Endothelial cell of umbilical vein (primary cell): ENCODE measurements around the gene C14orf132. TPM values are rescaled to one million over a fixed set of nuclear protein-coding genes. Genes with fewer than 3 reads are reported as not detected.

Experiments
- BruUV-seq: library from RNA; stranded (reverse); fragments of 400-500 nt; replicated peaks from 2 replicates; lab custom pipeline; 2021; lab: Mats Ljungman, UMichigan
- CTCF ChIA-PET: fragments of 300-600, 350-600 bp; sonication (Branson Sonifier 250); formaldehyde crosslinking; loops from one replicate; lab custom pipeline; 2021; ENCODE audit warnings: antibody characterized with exemption, inconsistent platforms; lab: Charles Lee
- POLR2A ChIA-PET: fragments of 300-600, 350-600 bp; sonication (Branson Sonifier 250); formaldehyde crosslinking; loops from one replicate; lab custom pipeline; 2021; ENCODE audit warnings: antibody characterized with exemption, inconsistent platforms; lab: Charles Lee
- DNase-seq: peaks from one replicate; pipeline ENCODE4 v3.0.0-alpha.2; 2011; ENCODE audit warnings: low read depth, low spot score
- FAIRE-seq: peaks from 2 replicates; lab custom pipeline; 2011; peaks lifted over from hg19 to GRCh38; lab: Jason Lieb, UNC
- H2AFZ ChIP-seq: 2 replicates; pipeline ENCODE4 v1.6.0; 2012; ENCODE audit warnings: low read depth, low read length, control low read depth, inconsistent platforms
- H3K27ac ChIP-seq: 2 replicates; pipeline ENCODE4 v1.5.1; 2011; ENCODE audit warnings: low read depth, mild to moderate bottlenecking, control low read depth, low read length, moderate library complexity; ENCODE audit not compliant: insufficient read depth
- H3K27me3 ChIP-seq, 2 experiments: 2 replicates each; pipeline versions ENCODE4 v1.6.0 to v1.6.1; 2011; ENCODE audit warnings: low read length in 2 of 2, mixed read lengths in 1 of 2; ENCODE audit not compliant: control insufficient read depth in 2 of 2, insufficient read depth in 2 of 2
- H3K36me3 ChIP-seq, 2 experiments: 2 replicates in 1 of 2; 3 replicates in 1 of 2; pipeline ENCODE4 v1.5.1; 2011; ENCODE audit warnings: low read length in 2 of 2, mild to moderate bottlenecking in 1 of 2, moderate library complexity in 1 of 2; ENCODE audit not compliant: control insufficient read depth in 2 of 2, insufficient read depth in 2 of 2; ENCODE audit errors: extremely low read depth in 1 of 2
- H3K4me1 ChIP-seq: 3 replicates; pipeline ENCODE4 v1.5.1; 2011; ENCODE audit warnings: mild to moderate bottlenecking, low read length; ENCODE audit not compliant: control insufficient read depth, insufficient read depth; ENCODE audit errors: extremely low read depth
- H3K4me2 ChIP-seq: 2 replicates; pipeline ENCODE4 v1.6.1; 2011; ENCODE audit warnings: low read length, control low read depth, mixed read lengths; ENCODE audit not compliant: insufficient read depth
- H3K4me3 ChIP-seq, 3 experiments: fragments of 200-600 bp in 1 of 3; sonication (generic), shearing (Covaris generic) in 1 of 3; replicated peaks in 1 of 3; 2 replicates each; pipeline ENCODE4 v1.5.1; 2011 to 2016; ENCODE audit warnings: control low read depth in 3 of 3, low read length in 3 of 3, mild to moderate bottlenecking in 2 of 3, inconsistent platforms in 1 of 3, low read depth in 1 of 3, moderate library complexity in 1 of 3; ENCODE audit not compliant: insufficient read depth in 1 of 3
- H3K79me2 ChIP-seq: 2 replicates; pipeline ENCODE4 v1.6.0; 2012; ENCODE audit warnings: low read length, inconsistent platforms; ENCODE audit not compliant: control insufficient read depth, insufficient read depth
- H3K9ac ChIP-seq: replicated peaks from 2 replicates; pipeline ENCODE3; 2011; ENCODE audit warnings: low read length, control low read depth; ENCODE audit not compliant: insufficient read depth; ENCODE audit errors: extremely low read depth
- H3K9me1 ChIP-seq: replicated peaks from 3 replicates; pipeline ENCODE4 v1.6.0; 2011; ENCODE audit warnings: mild to moderate bottlenecking, low read length; ENCODE audit not compliant: control insufficient read depth, insufficient read depth; ENCODE audit errors: extremely low read depth
- H3K9me3 ChIP-seq: replicated peaks from 2 replicates; pipeline ENCODE4 v1.5.1; 2012; ENCODE audit warnings: low read length, inconsistent platforms; ENCODE audit not compliant: control insufficient read depth, insufficient read depth
- H4K20me1 ChIP-seq: replicated peaks from 2 replicates; pipeline ENCODE3; 2011; ENCODE audit warnings: mild to moderate bottlenecking, low read length; ENCODE audit not compliant: control insufficient read depth, insufficient read depth; ENCODE audit errors: extremely low read depth
- EZH2 ChIP-seq: IDR thresholded peaks from 2 replicates; pipeline ENCODE4 v1.6.1; 2012; ENCODE audit warnings: borderline replicate concordance, low read depth, mild to moderate bottlenecking, moderate library complexity, low read length, inconsistent platforms; ENCODE audit not compliant: severe bottlenecking
- FOS ChIP-seq: IDR thresholded peaks from 2 replicates; pipeline ENCODE4 v1.6.1; 2011; ENCODE audit warnings: mild to moderate bottlenecking, low read length, moderate library complexity, borderline replicate concordance; ENCODE audit not compliant: insufficient read depth
- GATA2 ChIP-seq: IDR thresholded peaks from 2 replicates; pipeline ENCODE4 v1.7.0; 2011; ENCODE audit warnings: low read depth, mild to moderate bottlenecking, moderate library complexity, mixed read lengths, low read length; ENCODE audit not compliant: insufficient read length, insufficient read depth
- JUN ChIP-seq: IDR thresholded peaks from 2 replicates; pipeline ENCODE4 v1.6.1; 2011; ENCODE audit warnings: borderline replicate concordance, low read depth; ENCODE audit not compliant: insufficient read length, insufficient read depth
- MAX ChIP-seq: IDR thresholded peaks from 2 replicates; pipeline ENCODE4 v1.6.1; 2011; ENCODE audit not compliant: insufficient read depth, insufficient read length
- MYC ChIP-seq: IDR thresholded peaks from one replicate; pipeline ENCODE4 v1.6.1; 2011; ENCODE audit warnings: mild to moderate bottlenecking, low read depth, low read length
- POLR2A ChIP-seq: IDR thresholded peaks from 2 replicates; pipeline ENCODE4 v1.6.1; 2012; ENCODE audit warnings: low read depth, mild to moderate bottlenecking, control low read depth, low read length
- POLR2AphosphoS5 ChIP-seq: IDR thresholded peaks from 2 replicates; pipeline ENCODE4 v1.6.1; 2012; ENCODE audit warnings: low read depth, mild to moderate bottlenecking, control low read depth, low read length, moderate library complexity; ENCODE audit not compliant: insufficient read depth
- dilution Hi-C: fragments of 300-500 bp; cut with MboI; formaldehyde crosslinking; loops from one replicate; pipeline ENCODE4 v1.15.0; 2019; ENCODE audit warnings: low sequenced_read_pairs; ENCODE audit not compliant: extremely low pct_ligation_motif_present
- intact Hi-C: fragments of 100-400 bp; cut with micrococcal nuclease; formaldehyde crosslinking; loops from one replicate; pipeline ENCODE4 v1.10.0; 2022
- polyA plus RNA-seq, 4 experiments: library from polyadenylated mRNA; depleted of rRNA in 3 of 4; stranded (reverse) in 3 of 4; unstranded in 1 of 4; fragments of >200 nt; gene quantifications; 2 replicates each; pipeline versions ENCODE4 v1.2.1 to v1.2.3, GENCODE V29; 2011 to 2012; ENCODE audit warnings: missing spikeins in 1 of 4
- total RNA-seq: library from RNA; stranded (reverse); gene quantifications from 2 replicates; pipeline ENCODE4 v1.2.3, GENCODE V29; 2021
- TF ChIP-seq, protein P1 (sequence below), 2 donors: IDR thresholded peaks; 1 replicate in 1 of 2; 2 replicates in 1 of 2; pipeline ENCODE4 v1.5.1; 2011; ENCODE audit warnings: low read length in 2 of 2, mild to moderate bottlenecking in 2 of 2, moderate library complexity in 2 of 2, control low read depth in 1 of 2, inconsistent platforms in 1 of 2, low read depth in 1 of 2; ENCODE audit not compliant: insufficient read depth in 1 of 2; ENCODE audit errors: extremely low read depth in 1 of 2

C14orf132 gene
- total and polyA plus RNA-seq, 2 donors (not counting 3 experiments of a cell fraction or from before 2014, with no cell fraction given): 3.2 to 7.6 TPM

GRCh38 chr14:96035456-96035855, 3.7 kb upstream of the C14orf132 start:
- peaks cover 5 to 22% of the 10 kb centered on the region in 2 experiments for H3K27me3 ChIP-seq
- no peak overlapping the region for H3K4me2 ChIP-seq
- TF ChIP-seq POLR2A (no peak), MAX (no peak), EZH2 (no peak), MYC (no peak), POLR2AphosphoS5 (no peak), FOS (no peak), JUN (no peak), GATA2 (no peak)
- TF ChIP-seq, protein P1, sequence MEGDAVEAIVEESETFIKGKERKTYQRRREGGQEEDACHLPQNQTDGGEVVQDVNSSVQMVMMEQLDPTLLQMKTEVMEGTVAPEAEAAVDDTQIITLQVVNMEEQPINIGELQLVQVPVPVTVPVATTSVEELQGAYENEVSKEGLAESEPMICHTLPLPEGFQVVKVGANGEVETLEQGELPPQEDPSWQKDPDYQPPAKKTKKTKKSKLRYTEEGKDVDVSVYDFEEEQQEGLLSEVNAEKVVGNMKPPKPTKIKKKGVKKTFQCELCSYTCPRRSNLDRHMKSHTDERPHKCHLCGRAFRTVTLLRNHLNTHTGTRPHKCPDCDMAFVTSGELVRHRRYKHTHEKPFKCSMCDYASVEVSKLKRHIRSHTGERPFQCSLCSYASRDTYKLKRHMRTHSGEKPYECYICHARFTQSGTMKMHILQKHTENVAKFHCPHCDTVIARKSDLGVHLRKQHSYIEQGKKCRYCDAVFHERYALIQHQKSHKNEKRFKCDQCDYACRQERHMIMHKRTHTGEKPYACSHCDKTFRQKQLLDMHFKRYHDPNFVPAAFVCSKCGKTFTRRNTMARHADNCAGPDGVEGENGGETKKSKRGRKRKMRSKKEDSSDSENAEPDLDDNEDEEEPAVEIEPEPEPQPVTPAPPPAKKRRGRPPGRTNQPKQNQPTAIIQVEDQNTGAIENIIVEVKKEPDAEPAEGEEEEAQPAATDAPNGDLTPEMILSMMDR (IDR thresholded peaks at IDR 0.05; ENCODE audit: extremely low read depth in 1 of 2, insufficient read depth in 1 of 2, low read depth in 1 of 2, low read length in 2 of 2): no peak
- no peaks in the 10 kb centered on the region for H3K9me3 ChIP-seq
- no peaks in the 10 kb centered on the region for H3K79me2 ChIP-seq
- no peaks in the 10 kb centered on the region for H3K36me3 ChIP-seq
- H2AFZ ChIP-seq: no peak overlapping the region
- no peak overlapping the region for H3K9ac ChIP-seq
- no peak for DNase-seq
- H3K9me1 ChIP-seq: no peaks in the 10 kb centered on the region
- H3K4me1 ChIP-seq: peaks cover 8% of the 10 kb centered on the region
- intact Hi-C loops (no loop called here), dilution Hi-C loops (no loop called here)
- ChIA-PET POLR2A (no interaction called here), CTCF (no interaction called here)
- no TSS peak for BruUV-seq
- no peaks in the 10 kb centered on the region for H4K20me1 ChIP-seq
- FAIRE-seq: no peak
- H3K27ac ChIP-seq: no peak overlapping the region
- H3K4me3 ChIP-seq: no peak overlapping the region
